Activated T-helper 1 cell treated with anti-CD3 and anti-CD28 coated beads, Interleukin-12 subunit alpha, Interleukin-12 subunit beta, Interleukin-2, Interleukin-4 antibody, amounts not matched to agents 30 ng/mL and 10 ng/mL and 1 ng/mL, durations not matched to agents 14 hours and 24 hours and 36 hours (primary cell): Measurements from ENCODE around the gene ZEB2. TPM values are rescaled to one million over a fixed set of nuclear protein-coding genes. Genes with fewer than 3 reads are reported as not detected.

ENCODE experiments used
- DNase-seq: peaks from one replicate; pipeline ENCODE4 v3.0.0; 2021; ENCODE audit warnings: low spot score
- H3K27ac Mint-ChIP-seq: one replicate; pipeline ENCODE4 v1.8.0; 2021; ENCODE audit warnings: mild to moderate bottlenecking, mixed read lengths
- H3K27me3 Mint-ChIP-seq: one replicate; pipeline ENCODE4 v1.8.0; 2022; ENCODE audit warnings: mild to moderate bottlenecking, moderate library complexity, mixed read lengths; ENCODE audit not compliant: insufficient read depth
- H3K36me3 Mint-ChIP-seq: one replicate; pipeline ENCODE4 v1.8.0; 2021; ENCODE audit warnings: low read depth, mixed read lengths
- H3K4me1 Mint-ChIP-seq: one replicate; pipeline ENCODE4 v1.8.0; 2021; ENCODE audit warnings: low read depth, mixed read lengths
- H3K4me3 Mint-ChIP-seq: one replicate; pipeline ENCODE4 v1.8.0; 2021; ENCODE audit warnings: mild to moderate bottlenecking, moderate library complexity, mixed read lengths
- H3K9me3 Mint-ChIP-seq: one replicate; pipeline ENCODE4 v1.8.0; 2021; ENCODE audit warnings: mixed read lengths
- intact Hi-C: fragments of 100-400 bp; cut with micrococcal nuclease; formaldehyde crosslinking; loops from one replicate; pipeline ENCODE4 v1.15.1; 2024
- total RNA-seq: library from RNA; stranded (reverse); gene quantifications from 2 replicates; pipeline ENCODE4 v1.2.3, GENCODE V29; 2022

ZEB2 gene
- total RNA-seq, 1 donor from 2014 or later, result 27.8 TPM

- Mint-ChIP-seq H3K27ac (no peak overlapping the region), H3K4me1 (no peaks in the 10 kb centered on the region), H3K36me3 (no peaks in the 10 kb centered on the region), H3K27me3 (peaks cover 3% of the 10 kb centered on the region), H3K4me3 (no peak overlapping the region), H3K9me3 (no peaks in the 10 kb centered on the region)
- intact Hi-C loops, result no loop called here
- DNase-seq, result no peak
These were observed 27.6 kb upstream of the ZEB2 start for GRCh38 chr2:144547494-144547893.

GRCh38 chr2:144546933-144547332 is 27.0 kb upstream of the ZEB2 start:
- H3K27ac Mint-ChIP-seq, result no peak overlapping the region
- no peak for DNase-seq
- intact Hi-C loops, result no loop called here
- no peaks in the 10 kb centered on the region for H3K36me3 Mint-ChIP-seq
- peaks cover 3% of the 10 kb centered on the region for H3K27me3 Mint-ChIP-seq
- no peaks in the 10 kb centered on the region for H3K4me1 Mint-ChIP-seq
- no peak overlapping the region for H3K4me3 Mint-ChIP-seq
- H3K9me3 Mint-ChIP-seq, result no peaks in the 10 kb centered on the region

- intact Hi-C loops, result no loop called here
- Mint-ChIP-seq H3K27ac (no peak overlapping the region), H3K4me3 (no peak overlapping the region), H3K4me1 (no peaks in the 10 kb centered on the region), H3K9me3 (no peaks in the 10 kb centered on the region), H3K27me3 (peaks cover 3% of the 10 kb centered on the region), H3K36me3 (no peaks in the 10 kb centered on the region)
- no peak for DNase-seq
These were observed 25.9 kb upstream of the ZEB2 start for GRCh38 chr2:144545787-144546186.

GRCh38 chr2:144544053-144544452 is 24.1 kb upstream of the ZEB2 start:
- no peaks in the 10 kb centered on the region for H3K36me3 Mint-ChIP-seq
- H3K27ac Mint-ChIP-seq, result no peak overlapping the region
- H3K4me3 Mint-ChIP-seq, result no peak overlapping the region
- no peaks in the 10 kb centered on the region for H3K9me3 Mint-ChIP-seq
- peaks cover 3% of the 10 kb centered on the region for H3K27me3 Mint-ChIP-seq
- no peaks in the 10 kb centered on the region for H3K4me1 Mint-ChIP-seq
- intact Hi-C loops, result no loop called here
- DNase-seq, result no peak

- DNase-seq, result no peak
- Mint-ChIP-seq H3K36me3 (no peaks in the 10 kb centered on the region), H3K27ac (no peak overlapping the region), H3K4me1 (no peaks in the 10 kb centered on the region), H3K9me3 (no peaks in the 10 kb centered on the region), H3K27me3 (peaks cover 11% of the 10 kb centered on the region), H3K4me3 (no peak overlapping the region)
- intact Hi-C loops, result no loop called here
These were observed 21.5 kb upstream of the ZEB2 start for GRCh38 chr2:144541396-144541795.

GRCh38 chr2:144539289-144539782 is 19.4 kb upstream of the ZEB2 start:
- no peaks in the 10 kb centered on the region for H3K36me3 Mint-ChIP-seq
- no peak overlapping the region for H3K4me3 Mint-ChIP-seq
- no peaks in the 10 kb centered on the region for H3K4me1 Mint-ChIP-seq
- intact Hi-C loops, result no loop called here
- no peak overlapping the region for H3K27ac Mint-ChIP-seq
- no peaks in the 10 kb centered on the region for H3K9me3 Mint-ChIP-seq
- peaks cover 11% of the 10 kb centered on the region for H3K27me3 Mint-ChIP-seq
- no peak for DNase-seq

- H3K4me3 Mint-ChIP-seq, result no peak overlapping the region
- no peaks in the 10 kb centered on the region for H3K4me1 Mint-ChIP-seq
- no peak overlapping the region for H3K27ac Mint-ChIP-seq
- no peak for DNase-seq
- intact Hi-C loops, result no loop called here
- no peaks in the 10 kb centered on the region for H3K36me3 Mint-ChIP-seq
- H3K27me3 Mint-ChIP-seq, result peaks cover 33% of the 10 kb centered on the region
- H3K9me3 Mint-ChIP-seq, result no peaks in the 10 kb centered on the region
These were observed 15.4 kb upstream of the ZEB2 start for GRCh38 chr2:144535300-144535699.

- no peaks in the 10 kb centered on the region for H3K9me3 Mint-ChIP-seq
- intact Hi-C loops, result no loop called here
- H3K27ac Mint-ChIP-seq, result no peak overlapping the region
- H3K4me1 Mint-ChIP-seq, result no peaks in the 10 kb centered on the region
- no peak overlapping the region for H3K4me3 Mint-ChIP-seq
- no peaks in the 10 kb centered on the region for H3K36me3 Mint-ChIP-seq
- no peak for DNase-seq
- H3K27me3 Mint-ChIP-seq, result peaks cover 45% of the 10 kb centered on the region
These were observed 13.3 kb upstream of the ZEB2 start for GRCh38 chr2:144533221-144533620.

GRCh38 chr2:144530596-144530995 is 10.7 kb upstream of the ZEB2 start:
- no peak overlapping the region for H3K4me3 Mint-ChIP-seq
- intact Hi-C loops, result no loop called here
- no peaks in the 10 kb centered on the region for H3K36me3 Mint-ChIP-seq
- no peaks in the 10 kb centered on the region for H3K9me3 Mint-ChIP-seq
- H3K27me3 Mint-ChIP-seq, result peaks cover 57% of the 10 kb centered on the region
- H3K4me1 Mint-ChIP-seq, result no peaks in the 10 kb centered on the region
- no peak for DNase-seq
- no peak overlapping the region for H3K27ac Mint-ChIP-seq

GRCh38 chr2:144529841-144530240 is 9.9 kb upstream of the ZEB2 start:
- no peak for DNase-seq
- H3K4me3 Mint-ChIP-seq, result no peak overlapping the region
- intact Hi-C loops, result no loop called here
- H3K27ac Mint-ChIP-seq, result no peak overlapping the region
- peaks cover under 1% of the 10 kb centered on the region for H3K4me1 Mint-ChIP-seq
- H3K9me3 Mint-ChIP-seq, result no peaks in the 10 kb centered on the region
- no peaks in the 10 kb centered on the region for H3K36me3 Mint-ChIP-seq
- H3K27me3 Mint-ChIP-seq, result peaks cover 62% of the 10 kb centered on the region

- no peak for DNase-seq
- H3K27me3 Mint-ChIP-seq, result peaks cover 67% of the 10 kb centered on the region
- H3K36me3 Mint-ChIP-seq, result no peaks in the 10 kb centered on the region
- H3K4me1 Mint-ChIP-seq, result peaks cover 12% of the 10 kb centered on the region
- H3K27ac Mint-ChIP-seq, result no peak overlapping the region
- intact Hi-C loops, result no loop called here
- H3K9me3 Mint-ChIP-seq, result no peaks in the 10 kb centered on the region
- H3K4me3 Mint-ChIP-seq, result no peak overlapping the region
These were observed 8.2 kb upstream of the ZEB2 start for GRCh38 chr2:144528108-144528507.

- Mint-ChIP-seq H3K36me3 (peaks cover 2% of the 10 kb centered on the region), H3K4me1 (peaks cover 22% of the 10 kb centered on the region), H3K27me3 (peaks cover 73% of the 10 kb centered on the region), H3K9me3 (no peaks in the 10 kb centered on the region), H3K27ac (no peak overlapping the region), H3K4me3 (no peak overlapping the region)
- DNase-seq, result no peak
- intact Hi-C loops, result no loop called here
These were observed 6.9 kb upstream of the ZEB2 start for GRCh38 chr2:144526831-144527230.

GRCh38 chr2:144524118-144525009 is 4.4 kb upstream of the ZEB2 start:
- DNase-seq, result no peak
- Mint-ChIP-seq H3K27me3 (peaks cover 67% of the 10 kb centered on the region), H3K27ac (no peak overlapping the region), H3K36me3 (peaks cover 2% of the 10 kb centered on the region), H3K4me1 (peaks cover 22% of the 10 kb centered on the region), H3K4me3 (peak overlapping the region; percentile 81), H3K9me3 (no peaks in the 10 kb centered on the region)
- intact Hi-C loops, result loop anchor here (5.0 kb wide), 1 partner anchor 58 kb away; no protein-coding TSS in a partner anchor
